Measurements from ENCODE around the gene VPS18.
"Not testable (repeated sequence)": the region's sequence is repeated elsewhere in the genome, so short reads cannot be mapped to it uniquely, and the experiment has no call there.

The VPS18 gene

DNA sequence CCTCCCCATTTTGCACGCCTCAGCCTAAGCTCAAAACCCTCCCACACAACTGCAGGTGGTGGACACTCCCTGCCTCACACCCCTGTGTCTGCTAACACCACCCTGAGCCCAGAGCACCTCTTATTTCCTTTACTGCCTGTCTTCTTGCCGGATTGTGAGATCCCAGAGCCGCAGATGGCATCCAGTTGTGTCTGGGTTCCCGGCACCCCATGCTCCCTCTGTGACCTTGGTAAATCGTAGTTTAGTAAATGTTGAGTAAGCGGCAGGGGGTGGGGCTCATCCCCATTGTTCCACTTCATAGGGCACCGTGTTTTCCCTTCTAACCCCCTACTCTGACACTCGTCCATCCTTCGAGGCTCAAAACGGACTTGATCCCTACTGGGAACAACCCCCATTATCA lies 35.5 kb upstream of the VPS18 start:
- H3K27ac Mint-ChIP-seq: no peak overlapping the region
- no peaks in the 10 kb centered on the region for H3K27me3 Mint-ChIP-seq
- peaks cover 6% of the 10 kb centered on the region for H3K4me1 Mint-ChIP-seq
- no peaks in the 10 kb centered on the region for H3K9me3 Mint-ChIP-seq
- H3K4me3 Mint-ChIP-seq: no peak overlapping the region
- H3K36me3 Mint-ChIP-seq: no peaks in the 10 kb centered on the region

DNA sequence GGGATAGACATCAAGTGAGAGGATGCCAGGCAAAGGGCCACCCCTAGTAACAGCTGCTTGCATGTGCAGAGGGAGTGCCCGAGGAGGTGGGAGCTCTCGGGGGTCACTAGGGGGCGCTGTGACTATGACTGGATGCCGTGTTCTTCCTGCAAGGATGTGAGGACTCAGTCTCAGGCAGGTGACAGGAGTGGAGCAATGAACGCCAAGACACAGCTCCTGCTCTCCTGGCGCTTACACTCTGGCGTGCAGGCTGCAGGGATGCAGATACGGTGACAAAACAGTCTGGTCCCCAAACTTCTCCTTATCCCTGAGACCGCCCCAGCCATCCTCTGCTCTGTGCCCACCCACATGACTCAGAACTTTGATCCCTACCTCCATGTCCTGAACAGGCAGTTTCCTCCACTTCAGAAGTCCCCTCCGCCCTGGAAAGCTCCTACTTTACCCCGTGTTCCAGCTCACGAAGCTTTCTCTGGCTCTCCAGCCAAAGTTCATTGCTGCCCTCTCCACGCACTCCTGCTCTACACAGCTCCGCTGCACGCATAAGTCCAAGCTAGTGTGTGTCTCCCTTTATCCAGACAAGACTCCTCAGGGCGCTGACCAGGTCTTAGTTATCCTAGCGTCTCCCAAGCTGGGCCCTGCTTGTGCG lies 34.9 kb upstream of the VPS18 start:
- Mint-ChIP-seq H3K9me3 (no peaks in the 10 kb centered on the region), H3K27ac (no peak overlapping the region), H3K4me3 (no peak overlapping the region), H3K4me1 (peaks cover 6% of the 10 kb centered on the region), H3K27me3 (no peaks in the 10 kb centered on the region), H3K36me3 (no peaks in the 10 kb centered on the region)

DNA sequence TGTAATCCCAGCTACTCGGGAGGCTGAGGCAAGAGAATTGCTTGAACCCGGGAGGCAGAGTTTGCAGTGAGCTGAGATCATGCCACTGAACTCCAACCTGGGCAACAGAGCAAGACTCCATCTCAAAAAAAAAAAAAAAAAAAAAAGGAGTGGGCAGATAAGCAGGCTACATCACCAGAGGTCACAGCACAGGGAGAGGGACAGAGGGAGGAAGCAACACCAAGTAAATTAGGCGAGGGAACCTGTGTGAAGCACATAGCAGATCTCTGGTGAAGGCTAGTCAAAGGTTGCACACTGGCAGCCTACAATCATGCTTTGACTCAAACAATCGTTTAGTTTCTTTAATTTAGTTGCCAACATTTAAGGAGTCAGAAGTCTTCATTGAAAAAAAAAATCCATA lies 33.1 kb upstream of the VPS18 start:
- not testable (repeated sequence) for H3K4me3 Mint-ChIP-seq, H3K9me3 Mint-ChIP-seq, H3K27me3 Mint-ChIP-seq, H3K4me1 Mint-ChIP-seq, H3K36me3 Mint-ChIP-seq, H3K27ac Mint-ChIP-seq

DNA sequence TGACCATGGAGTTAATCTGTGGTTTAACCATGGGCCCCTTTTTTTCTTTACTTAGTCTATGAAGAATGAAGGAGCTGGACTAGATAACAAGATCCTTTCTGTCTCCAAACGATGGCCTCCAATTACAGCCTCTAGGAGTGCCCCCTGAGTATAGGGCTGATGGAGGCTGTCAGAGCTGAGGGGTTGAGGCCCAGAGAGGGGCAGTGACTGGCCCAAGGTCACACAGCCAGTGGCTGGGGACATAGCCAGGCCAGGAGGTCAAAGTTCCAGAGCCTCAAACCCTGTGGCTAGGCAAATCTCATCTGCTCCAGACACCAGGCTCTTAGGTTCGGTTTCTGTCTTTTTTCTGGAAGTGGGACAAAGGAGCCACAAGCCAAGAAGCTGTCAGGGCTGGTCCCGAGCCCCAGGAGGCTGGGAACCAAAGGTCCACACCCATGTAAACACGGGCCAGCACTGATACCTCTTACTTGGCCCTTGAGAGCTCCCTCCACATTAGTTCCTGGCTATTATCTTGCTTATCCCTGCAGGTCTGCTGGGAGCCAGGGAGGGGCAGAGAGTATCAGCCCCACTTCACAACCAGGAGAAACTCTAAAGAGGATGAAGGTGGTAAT lies 30.5 kb upstream of the VPS18 start:
- Mint-ChIP-seq H3K4me3 (no peak overlapping the region), H3K36me3 (no peaks in the 10 kb centered on the region), H3K27ac (no peak overlapping the region), H3K9me3 (no peaks in the 10 kb centered on the region), H3K4me1 (peaks cover 6% of the 10 kb centered on the region), H3K27me3 (no peaks in the 10 kb centered on the region)

DNA sequence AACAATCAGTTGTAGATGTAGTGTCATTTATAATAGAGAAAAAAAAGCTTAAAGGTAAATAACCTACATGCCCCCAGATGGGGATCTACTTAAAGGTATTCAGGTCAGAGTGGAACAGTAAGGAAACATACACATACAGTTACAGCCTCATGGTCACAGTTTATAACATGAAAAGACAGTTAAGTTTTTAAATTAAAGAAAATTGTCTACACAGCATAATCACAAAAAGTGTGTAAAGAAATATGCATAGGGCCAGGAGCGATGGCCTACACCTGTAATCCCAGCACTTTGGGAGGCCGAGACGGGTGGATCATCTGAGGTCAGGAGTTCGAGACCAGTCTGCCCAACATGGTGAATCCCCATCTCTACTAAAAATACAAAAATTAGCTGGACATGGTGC lies 27.1 kb upstream of the VPS18 start:
- Mint-ChIP-seq H3K27ac (peak overlapping the region; percentile 35), H3K36me3 (no peaks in the 10 kb centered on the region), H3K27me3 (no peaks in the 10 kb centered on the region), H3K4me3 (no peak overlapping the region), H3K9me3 (no peaks in the 10 kb centered on the region), H3K4me1 (peaks cover 8% of the 10 kb centered on the region)

DNA sequence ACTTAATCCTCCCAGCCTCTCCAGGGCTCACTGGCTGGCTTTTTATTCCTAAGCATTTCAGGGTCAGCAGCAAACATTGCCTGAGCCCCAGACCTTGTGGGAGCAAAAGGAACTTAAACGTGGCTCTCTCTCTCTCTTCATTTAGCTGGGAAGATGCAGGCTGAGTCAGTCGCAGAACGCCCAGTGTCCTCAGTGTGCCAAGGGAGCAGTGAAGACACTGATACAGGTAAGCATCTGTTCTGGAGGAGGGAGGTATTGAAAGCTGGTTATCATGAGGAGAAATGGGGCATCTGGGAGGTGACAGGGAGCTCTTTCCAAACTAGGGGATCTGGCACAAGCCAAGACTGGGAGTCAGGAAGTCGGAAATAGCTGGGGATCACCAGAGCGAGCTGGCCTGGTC lies 24.6 kb upstream of the VPS18 start:
- peaks cover 2% of the 10 kb centered on the region for H3K27me3 Mint-ChIP-seq
- no peak overlapping the region for H3K4me3 Mint-ChIP-seq
- no peaks in the 10 kb centered on the region for H3K36me3 Mint-ChIP-seq
- peak overlapping the region; percentile 41 for H3K27ac Mint-ChIP-seq
- no peaks in the 10 kb centered on the region for H3K9me3 Mint-ChIP-seq
- H3K4me1 Mint-ChIP-seq: peaks cover 19% of the 10 kb centered on the region

DNA sequence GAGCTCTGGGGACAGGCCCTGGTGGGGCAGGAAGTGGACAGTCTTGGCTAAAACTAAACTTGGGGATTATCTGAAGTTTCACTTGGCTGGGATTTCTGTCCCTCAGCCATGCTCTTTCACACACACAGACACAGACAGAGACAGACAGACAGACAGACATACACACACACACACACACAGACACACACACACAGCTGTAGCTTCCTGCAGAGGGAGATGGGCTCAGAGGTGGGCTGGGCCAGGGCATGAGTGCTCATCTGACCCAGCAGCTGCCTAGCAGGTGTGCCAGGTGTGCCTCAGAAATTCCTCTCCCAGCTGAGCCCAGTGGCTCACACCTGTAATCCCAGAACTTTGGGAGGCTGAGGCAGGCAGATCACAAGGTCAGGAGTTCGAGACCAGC lies 23.5 kb upstream of the VPS18 start:
- peaks cover 19% of the 10 kb centered on the region for H3K4me1 Mint-ChIP-seq

DNA sequence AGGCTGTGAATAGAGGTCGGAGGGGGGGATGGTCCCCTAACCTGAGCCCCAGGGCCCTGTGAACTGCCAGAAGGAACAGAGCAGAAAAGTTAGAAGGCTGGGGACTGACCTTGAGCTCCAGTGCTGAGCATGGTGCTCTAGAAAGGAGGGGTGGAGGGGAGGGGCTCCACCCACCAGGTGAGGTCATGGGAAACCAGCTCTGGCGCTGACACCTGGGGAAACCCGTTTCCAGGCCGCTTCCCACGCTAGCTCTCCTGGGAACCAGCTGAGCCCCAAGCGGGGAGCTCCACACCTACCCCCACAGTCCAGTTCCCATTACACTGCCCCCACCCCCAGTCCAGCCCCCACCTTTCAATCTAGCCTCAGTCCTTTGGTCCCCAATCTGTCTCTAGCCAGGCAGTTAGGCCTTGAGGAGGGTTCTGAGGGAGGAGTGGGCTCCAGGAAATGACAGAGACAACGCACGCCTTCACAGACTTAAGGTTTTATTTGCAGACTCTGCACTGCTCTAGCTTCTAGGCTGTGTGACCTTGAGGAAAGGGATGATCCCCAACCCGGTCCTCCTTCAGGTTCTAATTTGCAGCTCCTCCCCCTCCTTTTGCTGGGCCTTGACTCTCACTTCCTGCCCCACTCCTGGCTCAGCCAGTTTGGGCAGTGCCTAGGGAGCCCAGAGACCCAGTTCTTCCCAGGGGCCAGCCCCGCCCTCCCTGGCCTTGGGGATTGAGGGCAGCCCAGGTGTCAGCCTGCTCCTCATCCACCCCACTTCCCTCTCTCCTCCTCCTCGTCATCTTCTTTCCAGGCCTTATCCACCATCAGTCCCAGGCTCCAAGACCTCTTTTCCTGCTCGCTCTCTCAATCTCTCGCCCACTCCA lies 22.3 kb upstream of the VPS18 start:
- H3K4me3 Mint-ChIP-seq: peak overlapping the region; percentile 54
- H3K9me3 Mint-ChIP-seq: no peaks in the 10 kb centered on the region
- peaks cover 19% of the 10 kb centered on the region for H3K4me1 Mint-ChIP-seq
- peaks cover 2% of the 10 kb centered on the region for H3K27me3 Mint-ChIP-seq
- no peaks in the 10 kb centered on the region for H3K36me3 Mint-ChIP-seq
- no peak overlapping the region for H3K27ac Mint-ChIP-seq

More for the DNA sequence above, 23.5 kb upstream of the VPS18 start:
- Mint-ChIP-seq H3K27ac (no peak overlapping the region), H3K9me3 (no peaks in the 10 kb centered on the region), H3K36me3 (no peaks in the 10 kb centered on the region), H3K27me3 (peaks cover 2% of the 10 kb centered on the region), H3K4me3 (no peak overlapping the region)

DNA sequence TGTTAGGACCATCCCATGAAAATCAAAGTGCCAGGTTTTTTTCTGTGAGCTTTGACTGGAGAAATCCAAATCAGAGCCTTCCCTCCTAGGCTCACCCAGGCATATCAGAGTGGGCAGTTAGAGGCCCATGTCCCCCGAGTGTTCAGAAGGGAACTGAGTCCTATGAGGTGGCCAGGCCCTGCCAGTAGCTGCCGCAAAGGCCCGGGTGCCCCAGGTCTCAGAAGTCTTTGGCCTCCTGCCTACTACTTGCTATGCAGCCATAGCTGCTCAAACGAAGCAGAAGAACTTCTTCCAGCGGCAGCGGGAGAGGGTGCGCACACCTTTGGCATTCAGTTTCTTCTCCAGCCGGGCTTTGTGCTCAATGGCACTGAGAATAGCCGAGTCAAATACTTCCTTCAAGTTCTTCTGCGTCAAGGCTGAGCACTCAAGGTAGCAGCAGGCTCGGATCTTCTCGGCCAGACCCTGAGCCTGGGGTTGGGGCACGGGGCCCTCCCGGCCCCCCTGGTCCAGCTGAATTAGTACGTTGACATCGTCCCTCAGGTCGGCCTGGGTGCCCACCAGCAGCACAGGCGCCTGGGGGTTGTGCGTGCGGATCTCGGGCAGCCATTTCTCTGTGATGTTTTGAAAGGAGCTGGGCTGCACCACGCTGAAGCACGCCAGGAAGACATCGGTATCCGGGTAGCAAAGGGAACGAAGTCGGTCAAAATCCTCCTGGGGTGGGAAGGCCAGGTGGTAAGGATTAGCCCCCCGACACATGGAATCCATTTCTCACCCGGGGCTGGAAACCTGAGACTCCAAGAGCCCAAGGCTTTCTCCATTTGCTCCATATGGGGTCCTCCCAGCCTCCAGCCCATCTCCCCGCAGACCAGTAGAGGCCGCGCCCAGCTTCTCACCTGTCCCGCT lies 21.2 kb upstream of the VPS18 start:
- Mint-ChIP-seq H3K9me3 (no peaks in the 10 kb centered on the region), H3K4me3 (peak overlapping the region; percentile 67), H3K36me3 (no peaks in the 10 kb centered on the region), H3K4me1 (peaks cover 19% of the 10 kb centered on the region), H3K27me3 (peaks cover 2% of the 10 kb centered on the region), H3K27ac (no peak overlapping the region)

DNA sequence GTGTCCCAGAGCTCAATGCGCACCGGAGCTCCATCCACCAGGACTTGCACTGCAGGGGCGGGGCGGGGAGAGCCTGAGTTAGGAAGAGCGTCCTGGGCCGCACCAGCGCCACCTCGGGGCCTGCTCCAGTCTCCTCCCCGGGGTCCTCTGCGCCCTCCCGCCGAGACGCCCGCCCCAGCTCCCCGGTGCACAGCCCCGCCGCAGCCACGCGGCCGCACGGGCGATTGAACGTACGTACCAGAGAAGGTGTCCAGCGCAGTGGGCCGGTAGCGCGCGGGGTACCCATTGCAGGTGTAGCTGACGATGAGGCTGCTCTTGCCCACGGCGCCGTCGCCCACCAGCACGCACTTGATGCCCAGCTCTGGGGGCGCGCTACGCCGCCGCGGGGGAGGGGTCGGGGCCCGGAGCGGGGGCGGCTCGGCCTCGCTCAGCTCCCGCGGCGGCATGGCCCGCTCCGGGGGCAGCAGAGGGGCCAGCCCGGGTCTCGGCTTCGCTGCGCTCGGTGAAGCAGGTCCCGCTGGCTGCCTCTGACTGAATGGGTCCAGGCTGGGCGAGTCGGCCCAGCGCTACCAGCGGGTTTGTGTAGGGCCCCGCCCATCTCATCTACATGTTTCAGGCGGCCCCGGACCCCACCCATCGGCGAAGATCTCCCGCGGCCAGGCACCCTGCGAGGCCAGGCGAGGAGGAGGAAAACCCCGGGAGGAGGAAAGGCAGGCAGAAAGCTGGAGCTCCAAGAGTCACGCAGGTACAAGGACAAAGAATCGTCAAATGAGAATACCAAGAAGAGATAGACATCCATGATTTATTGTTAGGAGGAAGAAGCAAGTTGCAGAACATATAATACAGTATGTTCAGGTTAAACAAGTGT lies 20.3 kb upstream of the VPS18 start, which contains the start of gene RHOV:
Gene RHOV (minus strand): TSS at position 541 of the 868 bp plus-strand sequence. CDS start 95 bp downstream, at position 446.
- Mint-ChIP-seq H3K36me3 (no peaks in the 10 kb centered on the region), H3K27ac (no peak within 1 kb of the TSS), H3K4me1 (peaks cover 23% of the 10 kb centered on the region), H3K27me3 (peaks cover 2% of the 10 kb centered on the region), H3K9me3 (no peaks in the 10 kb centered on the region), H3K4me3 (peak within 1 kb of the TSS; percentile 82)

DNA sequence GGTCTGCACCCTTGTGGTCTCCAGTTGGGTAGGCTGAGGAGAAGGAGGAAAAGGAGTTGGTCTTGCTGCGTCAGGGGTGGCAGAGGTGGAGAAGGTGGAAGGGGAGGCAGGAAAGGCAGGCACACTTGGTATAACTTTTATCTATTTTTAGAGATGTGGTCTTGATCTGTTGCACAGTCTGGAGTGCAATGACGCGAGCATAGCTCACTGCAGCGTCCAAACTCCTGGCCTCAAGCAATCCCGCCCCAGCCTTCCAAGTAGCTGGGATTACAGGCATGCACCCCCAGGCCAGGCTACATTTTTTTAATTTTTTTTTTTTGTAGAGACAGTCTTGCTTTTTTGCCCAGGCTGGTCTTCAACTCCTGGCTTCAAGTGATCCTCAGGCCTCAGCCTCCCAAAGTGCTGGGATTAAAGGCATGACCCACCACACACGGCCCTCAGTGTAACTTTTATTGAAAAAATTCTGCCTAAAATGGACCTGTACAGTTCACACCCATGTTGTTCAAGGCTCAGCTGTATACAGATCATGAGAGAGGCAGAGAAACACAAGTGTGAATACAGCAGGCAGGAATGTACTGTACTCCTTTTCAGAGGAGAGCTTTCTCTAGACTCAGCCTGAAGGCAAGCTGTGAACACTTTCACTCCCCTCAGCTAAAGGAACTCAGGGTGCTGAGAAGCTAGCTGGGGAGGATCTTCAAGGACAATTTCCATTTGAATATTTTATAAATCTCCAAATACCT lies 18.1 kb upstream of the VPS18 start:
- Mint-ChIP-seq H3K4me3 (no peak overlapping the region), H3K36me3 (no peaks in the 10 kb centered on the region), H3K4me1 (peaks cover 24% of the 10 kb centered on the region)

DNA sequence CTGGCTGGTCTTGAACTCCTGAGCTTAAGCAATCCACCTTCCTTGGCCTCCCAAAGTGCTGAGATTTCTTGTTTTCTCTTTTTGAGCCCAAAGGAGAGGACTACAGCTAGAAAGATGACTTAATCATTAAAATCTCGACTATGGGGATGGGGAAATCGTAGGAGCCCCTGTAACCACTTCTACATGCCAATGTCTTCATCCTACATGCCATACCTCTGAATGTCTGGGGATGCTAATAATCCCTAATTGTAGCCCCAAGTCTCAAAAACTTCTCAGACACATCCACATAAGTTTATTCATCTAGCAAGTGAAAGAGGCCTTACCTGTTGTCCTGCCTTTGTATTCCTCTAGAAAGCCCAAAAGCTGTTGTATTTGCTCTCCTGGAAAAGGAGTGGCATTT lies 16.6 kb upstream of the VPS18 start:
- no peak overlapping the region for H3K4me3 Mint-ChIP-seq
- no peak overlapping the region for H3K27ac Mint-ChIP-seq
- H3K36me3 Mint-ChIP-seq: no peaks in the 10 kb centered on the region
- peaks cover 2% of the 10 kb centered on the region for H3K27me3 Mint-ChIP-seq
- H3K9me3 Mint-ChIP-seq: no peaks in the 10 kb centered on the region
- peaks cover 11% of the 10 kb centered on the region for H3K4me1 Mint-ChIP-seq

More for the DNA sequence above, 18.1 kb upstream of the VPS18 start:
- peaks cover 2% of the 10 kb centered on the region for H3K27me3 Mint-ChIP-seq
- no peaks in the 10 kb centered on the region for H3K9me3 Mint-ChIP-seq
- no peak overlapping the region for H3K27ac Mint-ChIP-seq

DNA sequence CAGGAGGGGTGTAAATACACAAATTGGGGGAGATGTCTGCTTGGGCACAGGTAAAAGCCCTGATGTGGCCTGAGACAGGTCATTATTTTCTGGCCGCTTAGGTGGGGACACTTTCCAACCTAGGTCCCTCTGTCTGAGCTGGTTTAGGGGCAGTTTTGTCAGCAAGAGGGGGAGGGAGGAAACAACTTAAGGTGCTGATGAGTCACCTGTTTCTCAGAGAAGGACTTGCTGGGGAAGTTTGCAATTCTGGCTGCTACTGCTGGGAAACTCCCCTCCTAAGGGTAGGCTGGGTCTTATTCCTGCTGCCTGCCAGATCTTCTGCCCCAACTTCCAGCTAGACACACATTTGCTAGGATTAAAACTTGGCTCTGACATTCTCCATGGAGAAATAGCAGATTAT lies 15.5 kb upstream of the VPS18 start:
- peak overlapping the region; percentile 51 for H3K27ac Mint-ChIP-seq
- peaks cover 2% of the 10 kb centered on the region for H3K27me3 Mint-ChIP-seq
- H3K4me3 Mint-ChIP-seq: no peak overlapping the region
- no peaks in the 10 kb centered on the region for H3K36me3 Mint-ChIP-seq
- peaks cover 11% of the 10 kb centered on the region for H3K4me1 Mint-ChIP-seq
- no peaks in the 10 kb centered on the region for H3K9me3 Mint-ChIP-seq

DNA sequence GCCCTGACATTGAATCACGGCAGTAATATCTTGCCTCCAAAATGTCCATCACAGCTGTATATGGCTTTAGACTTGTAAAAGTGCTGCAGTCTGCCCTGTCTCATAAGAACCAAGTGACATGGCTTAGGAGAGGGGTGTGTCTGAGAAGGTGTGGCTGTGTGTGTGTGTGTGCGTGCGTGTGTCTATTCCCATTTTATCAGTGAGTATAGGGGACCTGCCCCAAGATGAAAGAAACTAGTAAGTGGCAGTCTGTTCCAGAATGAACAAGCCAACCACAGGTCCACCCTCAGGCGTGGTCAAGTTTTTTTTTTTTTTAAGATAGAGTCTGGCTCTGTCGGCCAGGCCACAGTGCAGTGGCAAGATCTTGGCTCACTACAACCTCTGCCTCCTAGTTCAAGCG lies 14.6 kb upstream of the VPS18 start:
- H3K4me3 Mint-ChIP-seq: no peak overlapping the region
- H3K9me3 Mint-ChIP-seq: no peaks in the 10 kb centered on the region
- H3K27ac Mint-ChIP-seq: no peak overlapping the region

More for the DNA sequence above, 14.6 kb upstream of the VPS18 start:
- Mint-ChIP-seq H3K27me3 (no peaks in the 10 kb centered on the region), H3K4me1 (peaks cover 9% of the 10 kb centered on the region), H3K36me3 (no peaks in the 10 kb centered on the region)
